Measurements from ENCODE around the gene ZNF423. TPM values are rescaled to one million over a fixed set of nuclear protein-coding genes. Genes with fewer than 3 reads are reported as not detected.

ZNF423 gene
- total RNA-seq, 3 donors from 2014 or later (not counting 1 experiment from before 2014, with no cell fraction given): not detected

DNA sequence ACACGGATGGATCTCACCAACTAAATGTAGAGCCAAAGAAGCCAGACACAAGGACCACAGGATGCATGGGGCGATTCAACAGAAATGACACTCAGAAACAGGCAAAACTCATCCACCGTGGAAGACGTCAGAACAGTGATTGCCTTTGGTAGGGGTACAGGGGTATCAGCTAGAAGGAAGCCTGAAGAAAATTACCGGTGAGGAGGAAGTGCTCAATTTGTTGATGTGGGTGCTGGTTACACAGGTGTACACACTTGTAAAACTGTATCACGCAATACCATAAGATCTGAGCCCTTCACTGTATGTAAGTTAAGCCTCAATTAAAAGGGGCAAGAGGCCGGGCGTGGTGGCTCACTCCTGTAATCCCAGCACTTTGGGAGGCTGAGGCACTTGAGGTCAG is 256.2 kb downstream of the ZNF423 start:
- ATAC-seq: no peak
- Mint-ChIP-seq H3K9me3 (no peaks in the 10 kb centered on the region), H3K36me3 (no peaks in the 10 kb centered on the region), H3K4me1 (no peaks in the 10 kb centered on the region), H3K27me3 (ENCODE audit: low read depth in 2 of 2) (peaks cover 0 to 6% of the 10 kb centered on the region in 2 donors), H3K4me3 (no peak overlapping the region), H3K27ac (no peak overlapping the region)
- Histone ChIP-seq H3K27ac (ENCODE audit: low read length) (no peak overlapping the region), H3K36me3 (ENCODE audit: control insufficient read depth, insufficient read depth, low read length) (no peaks in the 10 kb centered on the region), H3K4me3 (ENCODE audit: low read length) (no peak overlapping the region), H3K9me3 (ENCODE audit: control insufficient read depth, insufficient read depth, low read length) (no peaks in the 10 kb centered on the region), H3K27me3 (ENCODE audit: control insufficient read depth, insufficient read depth, low read length) (no peaks in the 10 kb centered on the region), H3K4me1 (ENCODE audit: control insufficient read depth, insufficient read depth, low read length) (no peaks in the 10 kb centered on the region)
- no peak for DNase-seq
- 69% methylated on average over 8 of the region's 8 CpGs for WGBS (ENCODE audit: insufficient coverage)
- intact Hi-C loops (cut with micrococcal nuclease): no loop called here
- TF ChIP-seq, protein P1, sequence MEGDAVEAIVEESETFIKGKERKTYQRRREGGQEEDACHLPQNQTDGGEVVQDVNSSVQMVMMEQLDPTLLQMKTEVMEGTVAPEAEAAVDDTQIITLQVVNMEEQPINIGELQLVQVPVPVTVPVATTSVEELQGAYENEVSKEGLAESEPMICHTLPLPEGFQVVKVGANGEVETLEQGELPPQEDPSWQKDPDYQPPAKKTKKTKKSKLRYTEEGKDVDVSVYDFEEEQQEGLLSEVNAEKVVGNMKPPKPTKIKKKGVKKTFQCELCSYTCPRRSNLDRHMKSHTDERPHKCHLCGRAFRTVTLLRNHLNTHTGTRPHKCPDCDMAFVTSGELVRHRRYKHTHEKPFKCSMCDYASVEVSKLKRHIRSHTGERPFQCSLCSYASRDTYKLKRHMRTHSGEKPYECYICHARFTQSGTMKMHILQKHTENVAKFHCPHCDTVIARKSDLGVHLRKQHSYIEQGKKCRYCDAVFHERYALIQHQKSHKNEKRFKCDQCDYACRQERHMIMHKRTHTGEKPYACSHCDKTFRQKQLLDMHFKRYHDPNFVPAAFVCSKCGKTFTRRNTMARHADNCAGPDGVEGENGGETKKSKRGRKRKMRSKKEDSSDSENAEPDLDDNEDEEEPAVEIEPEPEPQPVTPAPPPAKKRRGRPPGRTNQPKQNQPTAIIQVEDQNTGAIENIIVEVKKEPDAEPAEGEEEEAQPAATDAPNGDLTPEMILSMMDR (IDR thresholded peaks at IDR 0.05): no peak

DNA sequence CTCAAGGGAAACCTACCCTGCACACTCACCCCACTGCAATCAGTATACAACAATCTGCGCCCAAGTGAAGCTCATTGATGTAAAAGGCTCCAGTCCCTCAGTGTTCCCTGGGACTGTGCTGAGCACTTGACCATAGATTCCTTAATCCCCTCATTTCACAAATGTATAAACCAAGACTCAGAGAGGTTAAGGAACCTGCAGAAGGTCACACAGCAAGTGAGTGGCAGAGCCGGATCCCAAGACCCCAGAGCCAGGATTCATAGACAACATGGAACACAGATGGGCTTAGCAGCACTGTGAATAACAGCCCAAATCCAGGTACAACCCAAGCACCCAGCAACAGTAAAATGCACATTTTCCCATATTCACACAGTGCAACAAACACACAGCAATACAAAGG is 256.6 kb downstream of the ZNF423 start:
- Histone ChIP-seq H3K27ac (ENCODE audit: low read length) (no peak overlapping the region), H3K9me3 (ENCODE audit: control insufficient read depth, insufficient read depth, low read length) (no peaks in the 10 kb centered on the region), H3K4me1 (ENCODE audit: control insufficient read depth, insufficient read depth, low read length) (no peaks in the 10 kb centered on the region), H3K36me3 (ENCODE audit: control insufficient read depth, insufficient read depth, low read length) (no peaks in the 10 kb centered on the region), H3K4me3 (ENCODE audit: low read length) (no peak overlapping the region), H3K27me3 (ENCODE audit: control insufficient read depth, insufficient read depth, low read length) (no peaks in the 10 kb centered on the region)
- WGBS (ENCODE audit: insufficient coverage): 90% methylated on average over 2 of the region's 2 CpGs
- intact Hi-C loops (cut with micrococcal nuclease): no loop called here
- TF ChIP-seq, protein P1 (IDR thresholded peaks at IDR 0.05): no peak
- no peaks in the 10 kb centered on the region for H3K9me3 Mint-ChIP-seq
- no peak overlapping the region for H3K4me3 Mint-ChIP-seq
- DNase-seq (no peak), ATAC-seq (no peak)
- H3K27me3 Mint-ChIP-seq (ENCODE audit: low read depth in 2 of 2): peaks cover 0 to 10% of the 10 kb centered on the region in 2 donors
- no peak overlapping the region for H3K27ac Mint-ChIP-seq
- no peaks in the 10 kb centered on the region for H3K4me1 Mint-ChIP-seq
- H3K36me3 Mint-ChIP-seq: no peaks in the 10 kb centered on the region

DNA sequence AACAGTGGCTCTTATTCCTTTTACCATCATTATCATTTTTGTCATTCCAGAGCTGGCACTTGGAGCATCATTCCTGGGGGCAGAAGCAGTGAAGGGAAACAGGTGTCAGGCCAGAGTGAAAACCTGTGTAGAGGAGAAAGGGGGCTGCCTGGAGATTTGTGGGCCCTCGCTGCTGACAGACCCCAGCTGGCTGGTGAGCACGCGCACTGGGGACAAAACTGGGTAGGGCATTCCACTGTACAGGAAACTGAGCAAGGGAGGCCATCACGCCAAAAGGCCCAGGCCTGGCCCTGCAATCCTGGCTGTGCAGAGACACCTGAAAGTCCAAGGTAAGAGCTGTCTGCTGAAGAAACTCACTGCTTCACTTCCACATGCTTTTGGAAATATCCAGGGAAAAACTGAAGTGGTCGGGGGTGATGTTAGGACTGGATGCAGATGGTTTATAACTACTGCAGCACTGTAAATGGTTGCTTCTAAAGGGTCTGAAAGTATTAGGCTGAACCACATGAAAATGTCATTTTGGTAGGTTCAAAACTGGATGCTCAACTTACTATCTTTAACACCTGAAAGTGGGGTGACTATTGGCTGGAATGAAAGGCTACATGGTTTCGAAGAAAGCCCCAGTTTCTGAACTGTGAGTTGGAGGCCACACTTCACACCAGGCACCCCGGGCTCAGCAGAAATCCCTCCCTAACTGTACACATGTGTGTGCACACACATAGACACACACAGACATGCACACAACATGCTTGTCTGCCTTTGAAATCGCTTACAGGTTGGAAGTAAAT is 257.3 kb downstream of the ZNF423 start:
- H3K27ac Mint-ChIP-seq: no peak overlapping the region
- peaks cover 0 to 12% of the 10 kb centered on the region in 2 donors for H3K27me3 Mint-ChIP-seq (ENCODE audit: low read depth in 2 of 2)
- WGBS (ENCODE audit: insufficient coverage): 83% methylated on average over 8 of the region's 8 CpGs
- Histone ChIP-seq H3K4me3 (ENCODE audit: low read length) (no peak overlapping the region), H3K9me3 (ENCODE audit: control insufficient read depth, insufficient read depth, low read length) (no peaks in the 10 kb centered on the region), H3K27ac (ENCODE audit: low read length) (no peak overlapping the region), H3K36me3 (ENCODE audit: control insufficient read depth, insufficient read depth, low read length) (no peaks in the 10 kb centered on the region), H3K27me3 (ENCODE audit: control insufficient read depth, insufficient read depth, low read length) (no peaks in the 10 kb centered on the region), H3K4me1 (ENCODE audit: control insufficient read depth, insufficient read depth, low read length) (no peaks in the 10 kb centered on the region)
- TF ChIP-seq, protein P1 (IDR thresholded peaks at IDR 0.05): no peak
- H3K36me3 Mint-ChIP-seq: no peaks in the 10 kb centered on the region
- intact Hi-C loops (cut with micrococcal nuclease): no loop called here
- no peak overlapping the region for H3K4me3 Mint-ChIP-seq
- ATAC-seq (no peak), DNase-seq (no peak)
- H3K4me1 Mint-ChIP-seq: no peaks in the 10 kb centered on the region
- no peaks in the 10 kb centered on the region for H3K9me3 Mint-ChIP-seq

DNA sequence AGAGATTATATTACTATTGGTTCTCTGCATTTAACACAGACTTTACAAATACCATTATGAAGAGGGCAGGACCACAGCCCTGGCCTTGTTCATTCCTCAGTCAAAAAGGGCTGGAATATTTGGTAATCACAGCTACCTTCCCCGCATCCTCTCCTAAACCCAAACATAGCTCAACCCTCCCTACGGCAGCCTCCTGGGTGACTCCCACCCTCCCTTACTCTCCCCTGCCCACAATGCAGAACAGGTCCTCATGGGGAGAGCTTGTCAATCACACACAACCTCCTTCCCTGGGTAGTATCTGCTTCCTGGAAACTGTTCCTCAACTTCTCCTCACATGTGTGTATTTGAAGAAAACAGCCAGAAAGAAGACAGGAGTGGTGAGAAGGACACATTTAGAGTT is 258.1 kb downstream of the ZNF423 start:
- no peak for ATAC-seq

More for the DNA sequence above, 258.1 kb downstream of the ZNF423 start:
- Histone ChIP-seq H3K9me3 (ENCODE audit: control insufficient read depth, insufficient read depth, low read length) (no peaks in the 10 kb centered on the region), H3K36me3 (ENCODE audit: control insufficient read depth, insufficient read depth, low read length) (no peaks in the 10 kb centered on the region), H3K4me1 (ENCODE audit: control insufficient read depth, insufficient read depth, low read length) (no peaks in the 10 kb centered on the region), H3K4me3 (ENCODE audit: low read length) (no peak overlapping the region), H3K27me3 (ENCODE audit: control insufficient read depth, insufficient read depth, low read length) (no peaks in the 10 kb centered on the region), H3K27ac (ENCODE audit: low read length) (no peak overlapping the region)
- Mint-ChIP-seq H3K27ac (no peak overlapping the region), H3K27me3 (ENCODE audit: low read depth in 2 of 2) (peaks cover 0 to 12% of the 10 kb centered on the region in 2 donors), H3K9me3 (no peaks in the 10 kb centered on the region), H3K4me1 (no peaks in the 10 kb centered on the region), H3K36me3 (no peaks in the 10 kb centered on the region), H3K4me3 (no peak overlapping the region)
- no peak for DNase-seq
- intact Hi-C loops (cut with micrococcal nuclease): no loop called here
- WGBS (ENCODE audit: insufficient coverage): 76% methylated on average over 2 of the region's 2 CpGs
- TF ChIP-seq, protein P1 (IDR thresholded peaks at IDR 0.05): no peak
